KG1 (cell line): ENCODE data around the gene MED15.

Source experiments
- DNase-seq: peaks from one replicate; lab custom pipeline; 2025; lab: John Stamatoyannopoulos, UW

MED15 gene

GRCh38 chr22:20626811-20627210, 119.4 kb downstream of the MED15 start:
- no peak for DNase-seq

- DNase-seq, result no peak
Measured at GRCh38 chr22:20627432-20627831, 120.0 kb downstream of the MED15 start.

- no peak for DNase-seq
Measured at GRCh38 chr22:20628081-20628939, 120.9 kb downstream of the MED15 start.

- no peak for DNase-seq
Measured at GRCh38 chr22:20629401-20629800, 122.0 kb downstream of the MED15 start.

GRCh38 chr22:20630873-20631617, 123.6 kb downstream of the MED15 start:
- no peak for DNase-seq

DNA sequence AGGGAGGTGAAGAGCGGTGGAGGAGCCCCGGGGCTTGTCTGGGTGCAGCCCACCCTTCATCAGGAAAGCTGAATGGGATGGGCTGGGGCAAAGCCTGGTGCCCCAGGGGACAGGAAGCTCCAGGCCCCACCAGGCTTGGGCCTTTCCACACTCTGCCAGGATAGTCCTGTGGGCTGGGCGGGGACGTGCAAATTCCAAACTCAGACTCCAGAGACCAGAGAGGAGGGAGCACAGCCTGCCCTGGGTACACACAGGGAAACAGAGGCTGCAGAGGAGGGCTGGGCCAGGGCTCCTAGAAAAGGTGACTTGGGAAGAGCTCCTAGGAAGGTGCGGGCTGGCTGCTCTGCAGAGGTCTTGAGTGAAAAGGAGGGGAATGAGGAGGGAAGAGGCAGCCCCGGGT, 124.7 kb downstream of the MED15 start:
- DNase-seq, result no peak

DNA sequence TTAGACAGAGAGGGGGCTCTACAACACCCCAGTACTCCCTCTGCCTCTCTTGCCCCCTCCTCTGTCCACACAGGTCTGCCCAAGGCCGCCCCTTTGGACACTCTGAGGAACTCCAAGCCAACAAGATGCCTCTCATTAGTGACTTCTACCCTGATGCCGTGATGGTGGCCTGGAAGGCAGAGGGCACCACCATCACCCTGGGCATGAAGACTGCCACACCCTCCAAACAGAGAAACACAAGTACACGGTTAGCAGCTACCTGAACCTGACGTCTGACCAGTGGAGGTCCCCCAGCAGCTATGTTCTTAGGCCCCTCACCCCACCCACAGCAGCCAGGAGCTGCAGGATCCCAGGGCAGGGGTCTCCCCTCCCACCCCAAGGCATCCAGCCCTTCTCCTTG, 125.1 kb downstream of the MED15 start:
- no peak for DNase-seq

DNA sequence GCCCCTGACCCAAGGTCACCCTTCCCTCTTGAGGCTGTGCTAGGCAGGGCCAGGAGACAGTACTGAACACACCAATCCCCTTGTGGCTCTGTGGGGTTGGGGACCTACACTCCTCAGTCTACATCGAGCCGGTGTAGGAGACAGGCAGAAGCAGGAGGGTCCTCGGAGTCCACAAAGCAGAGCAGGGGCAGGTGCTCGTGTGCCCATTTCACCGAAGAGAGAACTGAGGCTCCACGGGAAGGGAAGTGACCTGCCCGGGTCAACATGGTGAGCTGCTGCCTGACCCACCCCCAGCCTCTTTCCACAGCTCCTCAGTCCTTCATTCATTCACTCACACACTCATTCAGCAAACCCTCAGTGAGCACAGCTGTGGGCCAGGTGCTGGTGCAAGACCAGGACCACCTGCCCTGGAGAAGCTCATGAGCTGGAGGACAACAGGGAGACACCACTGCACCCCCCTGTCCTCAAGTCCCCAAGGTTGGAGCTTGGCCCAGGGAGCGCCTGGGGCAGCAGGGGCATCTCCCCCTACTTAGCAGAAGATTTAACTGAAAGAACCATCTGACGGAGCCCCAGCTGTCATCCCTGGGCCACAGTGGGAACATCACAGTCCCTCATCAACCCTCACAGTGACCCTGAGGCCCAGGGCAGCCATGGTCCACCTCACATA, 127.3 kb downstream of the MED15 start:
- DNase-seq, result no peak

DNA sequence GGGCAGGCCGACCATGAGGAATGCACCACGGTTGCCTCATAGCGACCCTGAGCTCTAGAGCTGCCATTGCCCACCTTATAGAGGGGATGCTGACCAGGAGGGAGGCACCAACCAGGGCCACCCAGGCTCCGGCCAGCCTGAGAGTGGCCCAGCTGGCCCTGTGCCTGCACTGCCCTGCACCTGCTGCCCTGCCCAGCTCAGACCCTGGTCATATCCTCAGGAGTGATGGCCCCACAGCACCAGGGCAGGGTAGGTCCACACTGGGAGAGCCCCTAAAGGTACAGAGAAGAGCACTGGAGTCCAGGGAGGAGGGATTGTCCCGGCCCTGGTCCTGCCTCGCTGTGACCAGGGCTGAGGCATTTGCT, 127.8 kb downstream of the MED15 start:
- no peak for DNase-seq

- no peak for DNase-seq
Measured at GRCh38 chr22:20636075-20636812, 128.8 kb downstream of the MED15 start.

DNA sequence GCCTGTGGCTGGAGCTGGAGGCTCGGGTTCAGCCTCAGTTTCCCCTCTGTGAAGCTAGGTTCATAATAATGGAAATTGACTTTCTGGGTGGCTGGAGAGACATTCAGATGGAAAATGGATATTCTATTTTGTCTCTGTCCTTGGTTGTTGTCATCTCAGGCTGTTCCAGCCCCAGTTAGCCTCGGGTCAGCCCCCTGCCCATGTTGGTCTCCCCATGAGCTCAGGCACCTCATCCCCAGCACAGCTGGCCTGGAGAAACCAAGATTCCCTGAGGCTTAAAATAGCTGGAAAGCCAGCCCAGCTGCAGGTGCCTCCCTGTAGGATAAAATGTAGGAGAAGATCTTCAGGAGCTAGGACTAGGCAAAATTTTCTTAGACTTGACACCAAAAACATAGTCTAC, 129.5 kb downstream of the MED15 start:
- no peak for DNase-seq
